Stimulated activated CD4-positive, alpha-beta T cell treated with anti-CD3 and anti-CD28 coated beads, TNF-alpha, amount 100 ng/mL, for 1 hour (primary cell): Measurements from ENCODE around the gene FAT1.
"Not testable (repeated sequence)": the region's sequence is repeated elsewhere in the genome, so short reads cannot be mapped to it uniquely, and the experiment has no call there.

Experiments
- DNase-seq, 3 donors: peaks; one replicate each; pipeline ENCODE4 v3.0.0-alpha.2; 2020; ENCODE audit warnings: low read depth in 3 of 3, low spot score in 1 of 3

The FAT1 gene

DNA sequence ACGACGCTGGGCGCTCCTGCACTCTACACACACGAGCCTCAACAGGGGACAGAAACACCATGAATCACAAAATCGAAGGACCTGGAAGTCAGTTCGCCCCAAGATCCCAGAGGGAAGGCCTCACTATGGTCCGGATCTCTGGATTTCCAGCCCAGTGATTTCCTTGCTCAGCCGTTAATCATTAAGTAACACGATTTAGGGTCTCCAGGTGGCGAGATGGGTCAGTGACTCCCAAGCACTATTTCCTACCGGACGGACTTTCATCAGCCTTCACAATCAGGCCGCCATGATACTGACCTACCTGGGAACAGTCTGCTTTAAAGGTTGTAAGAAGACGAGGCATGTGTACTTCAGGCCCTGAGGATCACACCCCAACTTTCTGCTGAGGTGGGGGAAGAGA is 63.7 kb downstream of the FAT1 start:
- DNase-seq: no peak

- DNase-seq: not testable (repeated sequence)
Observed at GRCh38 chr4:186659456-186659855, 64.2 kb downstream of the FAT1 start.

DNA sequence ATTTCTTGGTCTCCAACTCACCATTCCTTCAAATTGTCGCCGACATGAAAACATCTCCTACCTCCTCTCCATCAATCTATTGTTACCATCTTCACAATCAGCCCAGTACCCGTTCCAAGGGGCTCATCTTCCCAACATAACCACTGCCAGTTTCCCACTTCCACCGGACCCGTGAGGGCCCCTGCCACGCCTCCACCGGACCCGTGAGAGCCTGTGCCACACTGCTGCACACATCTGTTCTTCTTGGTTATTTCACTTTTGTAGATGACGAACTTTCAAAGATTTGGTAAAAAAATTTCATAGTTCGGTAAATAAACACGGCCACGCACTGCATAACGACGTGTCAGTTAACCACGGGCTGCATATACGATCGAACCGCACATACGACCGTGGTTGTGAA is 65.0 kb downstream of the FAT1 start:
- no peak for DNase-seq

DNA sequence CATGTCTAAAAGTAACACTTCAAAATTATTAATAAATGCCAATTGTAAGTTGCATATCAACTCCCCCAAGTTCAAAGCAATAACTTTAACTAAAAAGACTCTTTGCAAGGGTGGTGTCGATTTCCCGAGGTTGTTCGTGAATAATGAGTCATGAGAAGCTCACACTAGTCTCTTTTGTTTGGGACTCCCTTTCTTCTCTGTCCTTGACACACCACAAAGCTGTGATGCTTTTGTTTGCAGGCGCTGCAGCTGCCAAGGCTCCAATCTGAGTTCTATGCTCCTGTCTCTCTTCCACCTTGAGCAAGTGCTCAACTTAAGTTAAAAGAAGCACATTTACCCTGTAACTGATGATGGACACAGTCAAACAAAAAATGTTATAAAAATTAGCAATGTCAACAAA is 65.9 kb downstream of the FAT1 start:
- DNase-seq: no peak

DNA sequence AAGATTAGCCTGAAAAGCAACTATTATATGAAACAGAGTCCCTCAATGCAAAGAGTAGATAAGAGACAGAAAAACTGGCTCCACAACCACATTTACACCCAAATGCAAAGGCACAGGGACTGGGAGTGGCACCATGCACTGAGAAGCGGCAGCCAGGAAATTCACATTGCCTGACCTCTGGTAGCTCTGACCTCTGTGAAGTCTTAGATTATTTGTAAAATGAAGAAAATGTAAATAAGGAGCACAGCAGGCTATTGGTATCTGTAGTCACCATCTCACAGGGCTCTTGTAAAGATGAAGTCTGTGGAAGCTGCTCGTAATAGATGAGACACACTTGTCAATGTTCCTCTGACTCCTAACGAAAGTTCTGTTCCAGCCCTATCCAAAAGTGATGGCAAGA is 69.7 kb downstream of the FAT1 start:
- DNase-seq: no peak

DNA sequence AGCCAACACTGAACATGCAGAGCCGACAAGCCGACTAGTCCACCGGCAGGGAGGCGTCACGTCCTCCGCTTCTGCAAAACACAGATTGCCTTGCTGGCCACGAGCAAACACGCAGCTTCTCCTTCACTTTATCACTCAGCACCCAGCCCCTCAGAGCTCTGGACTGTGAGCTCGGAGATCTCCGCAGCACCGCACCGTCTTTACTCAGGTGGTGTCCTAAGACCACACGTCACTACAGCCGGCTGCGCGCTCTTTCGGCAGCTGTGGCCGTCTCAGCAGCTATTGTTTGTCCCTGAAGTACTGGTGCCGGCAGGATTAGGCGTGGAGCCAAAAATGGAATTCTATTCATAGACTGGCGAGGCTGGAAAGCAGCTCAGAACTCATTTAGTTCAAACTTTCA is 72.0 kb downstream of the FAT1 start:
- no peak for DNase-seq

GRCh38 chr4:186651181-186651603 is 72.5 kb downstream of the FAT1 start:
- no peak for DNase-seq

DNA sequence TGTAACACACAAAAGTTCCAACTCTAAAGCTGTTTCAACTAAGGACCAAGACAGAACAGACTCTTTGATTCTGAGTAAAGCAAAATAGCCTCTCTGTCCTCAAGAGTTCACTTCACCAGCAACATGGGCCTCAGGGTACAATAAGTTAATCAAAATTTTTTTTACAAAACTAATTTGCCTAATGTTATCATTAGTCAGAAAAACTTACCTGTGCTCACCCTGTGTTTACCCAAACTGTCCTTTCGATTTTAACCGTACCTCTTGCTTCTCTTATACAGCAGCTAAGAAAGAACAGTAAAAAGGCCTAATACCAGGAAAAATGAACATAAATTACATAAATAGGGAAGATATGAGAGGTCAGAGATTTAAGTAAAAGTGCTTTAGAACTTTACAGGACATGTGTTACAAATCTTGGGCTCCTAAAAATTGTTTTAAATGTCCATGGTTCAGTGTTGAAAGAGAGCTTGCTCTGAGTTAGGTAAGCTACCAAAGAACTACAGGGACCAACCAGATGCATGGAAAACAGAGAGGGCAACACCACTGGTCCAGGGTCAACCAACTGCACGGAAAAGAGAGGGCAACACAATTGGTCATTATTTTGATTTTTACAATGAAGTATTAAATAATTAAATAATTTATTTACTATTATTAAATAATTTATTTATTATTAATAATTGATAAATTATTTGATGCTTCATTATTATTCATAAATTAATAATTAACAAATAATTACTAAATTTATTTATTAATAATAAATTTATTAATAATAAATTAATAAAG is 73.1 kb downstream of the FAT1 start:
- DNase-seq: no peak

GRCh38 chr4:186647821-186648220 is 75.8 kb downstream of the FAT1 start:
- no peak for DNase-seq

DNA sequence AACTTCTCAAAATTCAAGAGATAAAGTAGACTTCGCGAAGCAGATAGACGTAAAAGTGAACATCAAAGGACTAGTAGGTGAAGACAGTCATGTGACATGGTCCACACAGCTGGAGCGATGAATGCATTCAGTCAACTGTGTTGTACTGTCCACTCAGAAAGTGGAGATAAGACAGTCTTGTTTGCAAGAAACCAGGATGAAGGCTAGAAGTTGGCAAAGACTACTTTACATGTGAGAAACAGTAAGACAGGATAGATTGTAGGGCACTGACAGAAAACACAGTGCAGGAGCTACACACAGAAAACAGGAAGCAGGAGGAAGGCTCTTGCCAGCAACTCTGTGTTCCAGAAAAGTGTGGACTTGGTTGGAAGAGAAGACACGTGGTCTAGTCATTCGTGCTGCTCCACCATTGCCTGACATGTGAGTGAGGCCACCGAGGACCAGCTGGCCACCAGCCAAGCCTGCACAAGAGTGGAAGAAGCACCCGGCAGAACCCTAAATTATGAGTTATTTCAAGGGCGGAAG is 78.9 kb downstream of the FAT1 start:
- no peak for DNase-seq

GRCh38 chr4:186644311-186644638 is 79.4 kb downstream of the FAT1 start:
- no peak for DNase-seq

GRCh38 chr4:186643501-186644310 is 80.0 kb downstream of the FAT1 start:
- no peak for DNase-seq

- no peak for DNase-seq
Observed at GRCh38 chr4:186642998-186643397, 80.7 kb downstream of the FAT1 start.

- no peak for DNase-seq
Observed at GRCh38 chr4:186642530-186642929, 81.1 kb downstream of the FAT1 start.

DNA sequence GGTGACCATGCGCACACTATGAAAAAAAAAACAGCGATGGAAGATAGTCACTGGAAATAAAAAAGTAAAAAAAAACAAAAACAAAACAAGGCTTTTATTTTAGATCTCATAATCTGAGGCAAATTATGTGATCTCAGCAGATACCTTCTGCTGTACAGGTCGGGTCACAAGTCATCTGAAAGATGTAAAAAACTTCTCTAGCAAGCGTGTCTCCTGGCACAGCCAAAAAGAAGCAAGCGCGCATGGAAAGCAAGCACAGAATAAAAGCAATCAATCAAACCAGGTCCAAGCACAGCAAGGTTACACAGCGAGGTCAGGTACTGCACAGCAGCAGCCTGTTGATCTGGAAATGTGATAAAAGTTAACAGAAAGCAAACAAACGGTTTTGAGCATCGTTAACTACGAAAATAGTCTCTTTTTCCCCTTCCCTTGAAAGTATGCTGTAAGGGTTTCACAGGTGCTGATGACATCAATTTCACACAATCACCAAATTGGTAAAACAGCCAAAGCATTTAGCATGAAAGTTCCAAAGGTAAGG is 89.0 kb downstream of the FAT1 start:
- no peak for DNase-seq

- no peak for DNase-seq
Observed at GRCh38 chr4:186633844-186634243, 89.8 kb downstream of the FAT1 start.

DNA sequence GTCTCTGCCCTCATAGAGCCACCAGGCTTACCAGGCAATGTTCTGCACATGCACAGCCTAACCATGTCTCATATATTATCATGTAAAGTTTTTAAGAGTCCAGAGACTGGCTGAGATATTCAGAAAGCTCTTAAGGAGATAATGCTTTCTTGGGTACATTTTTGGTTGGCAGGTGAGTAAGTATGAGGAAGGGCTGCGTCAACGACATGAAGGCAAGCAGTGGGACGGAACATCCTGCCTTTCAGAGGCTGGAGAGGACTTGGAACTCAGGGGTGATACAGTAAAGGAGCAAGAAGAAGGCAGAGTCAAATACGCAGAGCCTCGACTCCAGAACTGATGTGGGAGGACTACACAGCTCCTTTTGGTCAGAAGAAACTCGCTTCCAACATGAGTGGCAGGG is 93.5 kb downstream of the FAT1 start:
- DNase-seq: no peak

GRCh38 chr4:186628058-186628711 is 95.5 kb downstream of the FAT1 start:
- no peak for DNase-seq

- DNase-seq: no peak
Observed at GRCh38 chr4:186627226-186627865, 96.3 kb downstream of the FAT1 start.

DNA sequence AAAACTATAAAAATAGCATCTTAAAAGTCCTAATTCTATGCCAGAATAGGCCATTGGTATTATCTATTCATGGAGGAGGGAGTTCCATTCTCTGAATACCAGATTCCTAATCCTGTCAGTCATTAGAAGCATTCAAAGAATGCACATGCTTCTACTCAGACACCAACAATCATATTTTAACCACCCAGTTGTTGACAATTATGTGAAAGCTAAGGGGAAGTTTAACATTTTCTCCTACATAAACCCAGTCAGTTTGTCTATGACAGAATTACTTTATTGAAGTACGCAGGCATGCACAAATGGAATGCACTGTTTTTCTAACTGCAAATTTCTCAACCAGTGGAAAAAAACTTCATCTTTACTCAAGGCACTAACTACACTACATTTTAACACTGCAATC is 98.7 kb downstream of the FAT1 start:
- no peak for DNase-seq

DNA sequence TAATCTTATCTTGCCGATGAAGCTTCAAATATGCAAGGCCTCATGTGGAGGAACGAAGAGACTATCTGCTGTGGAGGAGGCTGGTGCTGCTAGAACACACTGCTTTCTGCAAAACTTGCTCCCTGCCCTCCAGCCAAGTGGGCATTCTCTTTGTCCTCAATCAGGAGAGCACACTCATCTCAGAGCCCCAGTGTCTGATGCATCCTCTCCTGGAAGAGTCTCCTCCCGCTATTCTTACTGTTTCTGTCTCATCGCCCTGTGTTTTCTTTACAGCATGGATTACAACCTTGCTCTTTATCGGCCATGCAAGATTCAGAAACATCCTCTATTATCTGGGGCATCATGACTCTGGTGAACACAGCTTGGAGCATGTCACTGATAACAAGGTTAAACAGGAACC is 100.1 kb downstream of the FAT1 start:
- DNase-seq: no peak
